ENCODE results near the gene SCAMP4. TPM values are rescaled to one million over a fixed set of nuclear protein-coding genes. Genes with fewer than 3 reads are reported as not detected.

The SCAMP4 gene
- total RNA-seq, 1 experiment from 2014 or later = 63.3 TPM

GRCh38 chr19:1873524-1874473, 31.4 kb upstream of the SCAMP4 start:
- Histone ChIP-seq H3K27ac (ENCODE audit: low read depth, low read length) (peak overlapping the region; percentile 95), H3K4me2 (ENCODE audit: low read length) (peak overlapping the region; percentile 98)

More at GRCh38 chr19:1873524-1874473, 31.4 kb upstream of the SCAMP4 start:
- Histone ChIP-seq H4K20me1 (ENCODE audit: insufficient read depth) (peaks cover 11% of the 10 kb centered on the region; the same call in 1 of the 2 replicates), H3K9me3 (ENCODE audit: control insufficient read depth in 1 of 2, insufficient read depth in 1 of 2, low read depth in 1 of 2, low read length in 2 of 2) (no peaks in the 10 kb centered on the region), H3K4me3 (replicated peaks in 1 of 2; ENCODE audit: low read depth in 1 of 2, low read length in 2 of 2) (peak overlapping the region; percentile 76 to 95; a peak in 3 of 4 replicates), H3K27me3 (ENCODE audit: insufficient read depth, low read length) (no peaks in the 10 kb centered on the region), H2AFZ (ENCODE audit: low read depth, low read length, poor library complexity, severe bottlenecking) (no peak overlapping the region), H3K4me1 (ENCODE audit: control insufficient read depth in 1 of 2, insufficient read depth in 2 of 2, low read length in 2 of 2) (peaks cover 15 to 28% of the 10 kb centered on the region in 2 experiments), H3K36me3 (ENCODE audit: control insufficient read depth in 1 of 2, insufficient read depth in 2 of 2, low read length in 2 of 2) (peaks cover 3 to 13% of the 10 kb centered on the region in 2 experiments; a peak in 2 of 4 replicates), H3K79me2 (ENCODE audit: insufficient read depth, low read length) (peaks cover 49% of the 10 kb centered on the region), H3K9ac (ENCODE audit: low read length) (peak overlapping the region; percentile 95), H3K9me2 (ENCODE audit: insufficient read depth) (no peaks in the 10 kb centered on the region)
- no TSS peak for BruUV-seq (replicated peaks)
- DNase-seq (ENCODE audit: low read depth, low spot score) = no peak
- RAD21 ChIA-PET (ENCODE audit: low non-redundant PET in 1 of 2, low total read pairs in 2 of 2, uncharacterized antibody in 2 of 2, unreplicated experiment in 2 of 2) = no interaction called here
- POLR2A ChIA-PET = interaction anchor here (0.7 kb wide), 2 partner anchors 16 to 196 kb away, joined by 3 to 4 read pairs; no protein-coding TSS in a partner anchor
- CTCF ChIA-PET = interaction anchor here (3.3 kb wide), 1 partner anchor 9 kb away, joined by 12 read pairs; no protein-coding TSS in a partner anchor
- TF ChIP-seq SP1 (IDR thresholded peaks at IDR 0.05; ENCODE audit: low read depth) = no peak
- no peak for TF ChIP-seq RAD21 (IDR thresholded peaks at IDR 0.05; ENCODE audit: low read depth)
- no peak for TF ChIP-seq SRF (IDR thresholded peaks at IDR 0.05; ENCODE audit: low read depth)
- no peak for TF ChIP-seq REST (IDR thresholded peaks at IDR 0.05; ENCODE audit: low read depth)
- TF ChIP-seq CTCF (IDR thresholded peaks at IDR 0.05 in 2 of 3, conservative IDR thresholded peaks at IDR 0.05 in 1 of 3; ENCODE audit: borderline replicate concordance in 1 of 3, insufficient read depth in 1 of 3, low read depth in 2 of 3, low read length in 2 of 3) = no peak
- TF ChIP-seq POLR2A (IDR thresholded peaks at IDR 0.05; ENCODE audit: borderline replicate concordance, extremely low read depth, insufficient read depth, insufficient read length) = no peak
- no peak for TF ChIP-seq CEBPB (IDR thresholded peaks at IDR 0.05; ENCODE audit: low read depth)
- no peak for TF ChIP-seq TCF7L2 (IDR thresholded peaks at IDR 0.05; ENCODE audit: borderline replicate concordance, extremely low read depth, insufficient read depth, insufficient read length)
- no peak for TF ChIP-seq ZBTB33 (IDR thresholded peaks at IDR 0.05; ENCODE audit: extremely low read depth, insufficient replicate concordance, low read length)
- TF ChIP-seq CBX3 (IDR thresholded peaks at IDR 0.05; ENCODE audit: low read depth) = no peak
- no peak for TF ChIP-seq YY1 (IDR thresholded peaks at IDR 0.05; ENCODE audit: extremely low read depth, insufficient replicate concordance, low read depth, low read length)
- no peak for TF ChIP-seq FOSL1 (IDR thresholded peaks at IDR 0.05; ENCODE audit: low read depth)
- TF ChIP-seq ELF1 (IDR thresholded peaks at IDR 0.05; ENCODE audit: borderline replicate concordance, low read depth) = no peak
- no peak for TF ChIP-seq EZH2 (IDR thresholded peaks at IDR 0.05)
- TF ChIP-seq POLR2AphosphoS5 (IDR thresholded peaks at IDR 0.05; ENCODE audit: low read depth, low read length) = no peak
- TF ChIP-seq MAX (IDR thresholded peaks at IDR 0.05) = no peak
- no peak for ATAC-seq
- intact Hi-C loops (cut with micrococcal nuclease) = no loop called here

Measured in HCT116 (cell line).